RWPE2 (cell line): ENCODE measurements around the gene ABHD2.

Source experiments
- ATAC-seq: fragments of 200-7000 bp; cut with Tn5 transposase; 3 replicates; pipeline ENCODE4 v1.9.1; 2021; ENCODE audit warnings: low read depth
- DNase-seq: peaks from one replicate; pipeline ENCODE4 v3.0.0-alpha.2; 2020; ENCODE audit warnings: low spot score
- H3K27ac ChIP-seq: fragments of 450-650 bp; 2 replicates; pipeline ENCODE4 v1.5.1; 2017; ENCODE audit warnings: mild to moderate bottlenecking; ENCODE audit not compliant: poor library complexity, severe bottlenecking
- H3K27me3 ChIP-seq: fragments of 250-450 bp; sonication (Bioruptor Pico); 2 replicates; pipeline ENCODE4 v1.5.1; 2021; ENCODE audit warnings: mild to moderate bottlenecking, moderate library complexity; ENCODE audit not compliant: insufficient read depth, poor library complexity, severe bottlenecking
- H3K36me3 ChIP-seq: fragments of 250-450 bp; sonication (Bioruptor Pico); 2 replicates; pipeline ENCODE4 v1.5.1; 2020; ENCODE audit warnings: low read depth, mild to moderate bottlenecking, moderate library complexity
- H3K4me1 ChIP-seq: fragments of 250-450 bp; sonication (Bioruptor Pico); 2 replicates; pipeline ENCODE4 v1.5.1; 2021; ENCODE audit warnings: mild to moderate bottlenecking, moderate library complexity; ENCODE audit not compliant: insufficient read depth, poor library complexity, severe bottlenecking
- H3K4me3 ChIP-seq: fragments of 250-450 bp; sonication (Bioruptor Pico); 2 replicates; pipeline ENCODE4 v1.5.1; 2021; ENCODE audit warnings: mild to moderate bottlenecking, moderate library complexity; ENCODE audit not compliant: severe bottlenecking
- H3K9me3 ChIP-seq: fragments of 250-450 bp; sonication (Bioruptor Pico); 2 replicates; pipeline ENCODE4 v1.5.1; 2021; ENCODE audit warnings: mild to moderate bottlenecking, moderate library complexity; ENCODE audit not compliant: severe bottlenecking
- CTCF ChIP-seq: fragments of 450-650 bp; IDR thresholded peaks from one replicate; pipeline ENCODE4 v1.5.1; 2017; ENCODE audit warnings: mild to moderate bottlenecking, moderate library complexity; ENCODE audit not compliant: poor library complexity, severe bottlenecking

Gene ABHD2

GRCh38 chr15:89097313-89097712, 9.1 kb downstream of the ABHD2 start:
- Histone ChIP-seq H3K27me3 (no peaks in the 10 kb centered on the region), H3K4me3 (no peak overlapping the region), H3K4me1 (peaks cover 44% of the 10 kb centered on the region), H3K27ac (no peak overlapping the region), H3K36me3 (peaks cover 32% of the 10 kb centered on the region), H3K9me3 (no peaks in the 10 kb centered on the region)
- ATAC-seq (no peak), DNase-seq (no peak)
- no peak for TF ChIP-seq CTCF

GRCh38 chr15:89098281-89098680, 10.0 kb downstream of the ABHD2 start:
- peaks cover 34% of the 10 kb centered on the region for H3K36me3 ChIP-seq
- H3K4me1 ChIP-seq = peaks cover 50% of the 10 kb centered on the region
- ATAC-seq (no peak), DNase-seq (no peak)
- peak overlapping the region; percentile 0 for H3K27ac ChIP-seq
- no peaks in the 10 kb centered on the region for H3K9me3 ChIP-seq
- no peak for TF ChIP-seq CTCF
- no peak overlapping the region for H3K4me3 ChIP-seq
- no peaks in the 10 kb centered on the region for H3K27me3 ChIP-seq

- no peak for DNase-seq
- no peak for ATAC-seq
- TF ChIP-seq CTCF = no peak
- peak overlapping the region; percentile 91 for H3K27ac ChIP-seq
- H3K9me3 ChIP-seq = no peaks in the 10 kb centered on the region
- no peaks in the 10 kb centered on the region for H3K27me3 ChIP-seq
- no peak overlapping the region for H3K4me3 ChIP-seq
- H3K36me3 ChIP-seq = peaks cover 35% of the 10 kb centered on the region
- peaks cover 63% of the 10 kb centered on the region for H3K4me1 ChIP-seq
Measured at GRCh38 chr15:89099968-89100367, 11.7 kb downstream of the ABHD2 start.

GRCh38 chr15:89101302-89102193, 13.3 kb downstream of the ABHD2 start:
- Histone ChIP-seq H3K4me3 (no peak overlapping the region), H3K36me3 (peaks cover 27% of the 10 kb centered on the region), H3K27me3 (no peaks in the 10 kb centered on the region), H3K9me3 (no peaks in the 10 kb centered on the region), H3K27ac (peak overlapping the region; percentile 91), H3K4me1 (peaks cover 72% of the 10 kb centered on the region)
- ATAC-seq (peak; percentile 86), DNase-seq (peak; percentile 96)
- no peak for TF ChIP-seq CTCF
